IMR-90 (cell line): ENCODE data around the gene SLC25A33. TPM values are rescaled to one million over a fixed set of nuclear protein-coding genes. Genes with fewer than 3 reads are reported as not detected.
A peak's percentile ranks its signal among the peaks of the same experiment; 100 is the strongest.

ENCODE experiments used
- ATAC-seq: fragments of 200-7000 bp; cut with Tn5 transposase; 2 replicates; pipeline ENCODE4 v1.9.1; 2020; ENCODE audit warnings: low read depth, mild to moderate bottlenecking, moderate library complexity
- BruUV-seq: library from RNA; stranded (reverse); fragments of 400-500 nt; replicated peaks from 2 replicates; lab custom pipeline; 2021; lab: Mats Ljungman, UMichigan
- CTCF ChIA-PET: fragments of 300-600 bp; formaldehyde crosslinking; extraction: SDS; loops from one replicate; lab custom pipeline; 2021; ENCODE audit warnings: antibody characterized with exemption; lab: Yijun Ruan, JAX
- POLR2A ChIA-PET: fragments of 300-600 bp; sonication (Branson Sonifier 250); formaldehyde crosslinking; loops from one replicate; lab custom pipeline; 2022; ENCODE audit warnings: antibody characterized with exemption; ENCODE audit not compliant: unreplicated experiment; lab: Charles Lee
- DNase-seq: peaks from one replicate; pipeline ENCODE4 v3.0.0; 2013
- H2AFZ ChIP-seq: replicated peaks from 2 replicates; pipeline ENCODE3; 2013; ENCODE audit warnings: low read length, mild to moderate bottlenecking; ENCODE audit not compliant: poor library complexity
- H2AK5ac ChIP-seq: 2 replicates; pipeline ENCODE4 v1.6.1; 2013; ENCODE audit warnings: low read depth, low read length, inconsistent platforms
- H2AK9ac ChIP-seq: replicated peaks from 2 replicates; pipeline ENCODE3; 2013; ENCODE audit warnings: mild to moderate bottlenecking, low read depth, low read length, moderate library complexity; ENCODE audit not compliant: poor library complexity
- H2BK120ac ChIP-seq: 2 replicates; pipeline ENCODE4 v1.6.1; 2013; ENCODE audit warnings: low read depth, low read length, inconsistent platforms
- H2BK15ac ChIP-seq: 3 replicates; pipeline ENCODE4 v1.6.1; 2013; ENCODE audit warnings: low read depth, low read length, inconsistent platforms
- H2BK20ac ChIP-seq: 2 replicates; pipeline ENCODE4 v1.6.1; 2013; ENCODE audit warnings: low read depth, mild to moderate bottlenecking, inconsistent platforms, low read length, moderate library complexity
- H2BK5ac ChIP-seq: 2 replicates; pipeline ENCODE4 v1.6.1; 2013; ENCODE audit warnings: mild to moderate bottlenecking, low read depth, low read length, inconsistent platforms; ENCODE audit not compliant: poor library complexity, severe bottlenecking
- H3K14ac ChIP-seq: replicated peaks from 2 replicates; pipeline ENCODE4 v1.6.1; 2013; ENCODE audit warnings: low read depth, low read length, inconsistent platforms
- H3K18ac ChIP-seq: 2 replicates; pipeline ENCODE4 v1.6.1; 2013; ENCODE audit warnings: low read depth, low read length, control low read depth
- H3K23ac ChIP-seq: 2 replicates; pipeline ENCODE4 v1.6.1; 2013; ENCODE audit warnings: low read depth, low read length, inconsistent platforms
- H3K27ac ChIP-seq: 2 replicates; pipeline ENCODE4 v1.5.1; 2013; ENCODE audit warnings: mild to moderate bottlenecking, control low read depth, low read length; ENCODE audit not compliant: insufficient read depth
- H3K27me3 ChIP-seq: 2 replicates; pipeline ENCODE4 v1.6.1; 2013; ENCODE audit warnings: low read length; ENCODE audit not compliant: control insufficient read depth, insufficient read depth
- H3K36me3 ChIP-seq: 2 replicates; pipeline ENCODE4 v1.6.1; 2013; ENCODE audit warnings: low read length, mixed read lengths; ENCODE audit not compliant: control insufficient read depth, insufficient read depth
- H3K4ac ChIP-seq: 2 replicates; pipeline ENCODE4 v1.6.1; 2013; ENCODE audit warnings: low read depth, low read length, inconsistent platforms
- H3K4me1 ChIP-seq: 2 replicates; pipeline ENCODE4 v1.6.1; 2013; ENCODE audit warnings: low read length, mixed read lengths; ENCODE audit not compliant: control insufficient read depth, insufficient read depth
- H3K4me2 ChIP-seq: 2 replicates; pipeline ENCODE4 v1.6.1; 2013; ENCODE audit warnings: low read depth, mild to moderate bottlenecking, control low read depth, low read length, moderate library complexity
- H3K4me3 ChIP-seq: 2 replicates; pipeline ENCODE4 v1.5.1; 2013; ENCODE audit warnings: low read depth, mild to moderate bottlenecking, control low read depth, low read length, moderate library complexity; ENCODE audit not compliant: insufficient read depth
- H3K56ac ChIP-seq: 2 replicates; pipeline ENCODE4 v1.6.1; 2013; ENCODE audit warnings: low read length, inconsistent platforms; ENCODE audit not compliant: insufficient read depth; ENCODE audit errors: extremely low read depth
- H3K79me1 ChIP-seq, 2 experiments: 2 replicates each; pipeline ENCODE4 v1.6.1; 2013; ENCODE audit warnings: low read length in 2 of 2, inconsistent platforms in 1 of 2, low read depth in 1 of 2
- H3K9ac ChIP-seq: 2 replicates; pipeline ENCODE4 v1.6.1; 2013; ENCODE audit warnings: low read depth, low read length, control low read depth
- H3K9me1 ChIP-seq: 2 replicates; pipeline ENCODE4 v1.6.1; 2013; ENCODE audit warnings: low read length, inconsistent platforms; ENCODE audit not compliant: insufficient read depth
- H3K9me3 ChIP-seq: 2 replicates; pipeline ENCODE4 v1.6.1; 2013; ENCODE audit warnings: low read length; ENCODE audit not compliant: control insufficient read depth, insufficient read depth
- H4K20me1 ChIP-seq: 2 replicates; pipeline ENCODE4 v1.6.1; 2013; ENCODE audit warnings: low read length, inconsistent platforms; ENCODE audit not compliant: insufficient read depth
- H4K5ac ChIP-seq: 2 replicates; pipeline ENCODE4 v1.6.1; 2013; ENCODE audit warnings: mild to moderate bottlenecking, low read depth, low read length, control low read depth
- H4K8ac ChIP-seq, 2 experiments: 2 replicates each; pipeline ENCODE4 v1.6.1; 2013; ENCODE audit warnings: low read depth in 2 of 2, low read length in 2 of 2, control low read depth in 1 of 2, inconsistent platforms in 1 of 2
- H4K91ac ChIP-seq: 2 replicates; pipeline ENCODE4 v1.6.1; 2013; ENCODE audit warnings: low read depth, low read length, inconsistent platforms; ENCODE audit not compliant: insufficient read depth
- BHLHE40 ChIP-seq: fragments of 150-350 bp; IDR thresholded peaks from 2 replicates; pipeline ENCODE4 v1.6.1; 2016; ENCODE audit warnings: mild to moderate bottlenecking, low read depth, low read length
- CEBPB ChIP-seq: IDR thresholded peaks from 2 replicates; pipeline ENCODE4 v1.6.1; 2012; ENCODE audit warnings: low read depth, low read length, improper control_type of control experiment
- CTCF ChIP-seq: conservative IDR thresholded peaks from 2 replicates; pipeline ENCODE4 v1.5.1; 2012; ENCODE audit warnings: mild to moderate bottlenecking, low read depth, low read length, improper control_type of control experiment
- ELK1 ChIP-seq: fragments of 150-350 bp; IDR thresholded peaks from 2 replicates; pipeline ENCODE4 v1.6.1; 2016; ENCODE audit warnings: low read depth, mild to moderate bottlenecking, low read length, moderate library complexity, borderline replicate concordance
- FOS ChIP-seq: fragments of 150-350 bp; IDR thresholded peaks from 2 replicates; pipeline ENCODE4 v1.6.1; 2016; ENCODE audit warnings: low read depth, low read length
- MAFK ChIP-seq: IDR thresholded peaks from 2 replicates; pipeline ENCODE4 v1.6.1; 2012; ENCODE audit warnings: low read depth, low read length, improper control_type of control experiment
- MAZ ChIP-seq: IDR thresholded peaks from 2 replicates; pipeline ENCODE4 v1.6.1; 2012; ENCODE audit warnings: low read depth, mild to moderate bottlenecking, low read length, improper control_type of control experiment, moderate library complexity, borderline replicate concordance
- MXI1 ChIP-seq: IDR thresholded peaks from 2 replicates; pipeline ENCODE4 v1.6.1; 2012; ENCODE audit warnings: low read depth, mild to moderate bottlenecking, low read length, moderate library complexity, borderline replicate concordance
- NFE2L2 ChIP-seq: fragments of 150-350 bp; IDR thresholded peaks from 2 replicates; pipeline ENCODE4 v1.6.1; 2016; ENCODE audit warnings: low read depth, mild to moderate bottlenecking, low read length
- POLR2A ChIP-seq: IDR thresholded peaks from 2 replicates; pipeline ENCODE4 v1.6.1; 2012; ENCODE audit warnings: mild to moderate bottlenecking, low read depth, low read length
- RAD21 ChIP-seq: IDR thresholded peaks from 2 replicates; pipeline ENCODE4 v1.6.1; 2012; ENCODE audit warnings: low read length, improper control_type of control experiment
- RCOR1 ChIP-seq: IDR thresholded peaks from 2 replicates; pipeline ENCODE4 v1.6.1; 2012; ENCODE audit warnings: mild to moderate bottlenecking, low read length, improper control_type of control experiment; ENCODE audit not compliant: insufficient replicate concordance
- RFX5 ChIP-seq: IDR thresholded peaks from 2 replicates; pipeline ENCODE4 v1.8.0; 2012; ENCODE audit warnings: low read depth, mild to moderate bottlenecking, low read length, moderate library complexity
- SMC3 ChIP-seq: fragments of 150-350 bp; IDR thresholded peaks from 2 replicates; pipeline ENCODE4 v1.6.1; 2016; ENCODE audit warnings: low read depth, mild to moderate bottlenecking, antibody characterized with exemption, low read length, moderate library complexity
- WGBS, 2 experiments: methylation state at CpG; one replicate each; pipeline versions ENCODE4 v1.1.5 to v1.1.7; 2013; ENCODE audit warnings: missing lambda C conversion rate in 2 of 2; ENCODE audit not compliant: insufficient read length in 1 of 2; ENCODE audit errors: extremely low coverage in 2 of 2; 5-methylcytosine and 5-hydroxymethylcytosine counted together
- dilution Hi-C: fragments of 300-500 bp; cut with HindIII; formaldehyde crosslinking; loops from one replicate; pipeline ENCODE4 v1.14.3; 2018; ENCODE audit warnings: low sequenced_read_pairs; ENCODE audit not compliant: unreplicated experiment
- in situ Hi-C: fragments of 300-500 bp; cut with MboI; formaldehyde crosslinking; loops from 3 replicates; pipeline ENCODE4 v1.14.3; 2019; ENCODE audit warnings: low sequenced_read_pairs, inconsistent platforms, mixed read lengths
- intact Hi-C: fragments of 100-400 bp; cut with micrococcal nuclease; formaldehyde crosslinking; loops from 2 replicates; pipeline ENCODE4 v1.10.0; 2022
- polyA plus RNA-seq, 3 experiments: library from polyadenylated mRNA; depleted of rRNA; stranded (reverse); fragments of >200 nt; gene quantifications; 2 replicates each; pipeline ENCODE4 v1.2.3, GENCODE V29; 2012; ENCODE audit warnings: low replicate concordance in 1 of 3
- total RNA-seq: library from RNA; depleted of rRNA; stranded (reverse); fragments of >200 nt; gene quantifications from 2 replicates; pipeline ENCODE4 v1.2.3, GENCODE V29; 2012

The SLC25A33 gene
- total and polyA plus RNA-seq, 2 of the 4 experiments (the other 2 are of a cell fraction): 2.5 to 3.0 TPM

DNA sequence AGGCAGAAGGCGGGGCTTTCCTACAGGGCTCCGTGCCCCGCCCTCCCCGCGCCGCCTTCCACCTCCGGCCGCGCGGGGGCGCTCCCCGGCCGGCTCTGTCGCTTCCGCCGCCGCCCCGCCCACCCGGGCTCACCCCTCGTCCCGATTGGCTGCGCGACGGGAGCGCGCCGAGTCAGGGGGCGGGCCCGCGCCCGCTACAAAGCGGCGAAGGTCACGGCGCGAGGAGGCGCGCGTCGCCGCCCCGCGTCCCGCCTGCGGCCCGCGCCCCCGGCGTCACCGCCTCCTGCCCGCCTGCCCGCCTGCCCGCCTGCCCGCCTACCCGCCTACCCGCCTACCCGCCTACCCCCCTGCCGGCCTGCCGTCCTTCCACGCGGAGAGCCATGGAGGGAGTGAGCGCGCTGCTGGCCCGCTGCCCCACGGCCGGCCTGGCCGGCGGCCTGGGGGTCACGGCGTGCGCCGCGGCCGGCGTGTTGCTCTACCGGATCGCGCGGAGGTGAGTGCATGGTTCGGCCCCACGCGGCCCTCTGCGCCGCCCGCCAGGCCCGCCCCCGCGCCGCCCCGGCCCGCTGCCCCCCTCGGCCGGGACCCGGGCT lies 49.4 kb downstream of the SLC25A33 start, which contains the start of gene TMEM201:
Gene TMEM201 (plus strand): TSS at position 361 of the 593 bp plus-strand sequence. CDS start 20 bp downstream, at position 381.
- DNase-seq (peak; percentile 85), ATAC-seq (peak; percentile 92)
- H3K4ac ChIP-seq: peak within 1 kb of the TSS; percentile 67; the same call in 1 of the 2 replicates
- H2BK5ac ChIP-seq: peak within 1 kb of the TSS; percentile 34
- peak within 1 kb of the TSS; percentile 93 for H2AK9ac ChIP-seq
- no peak within 1 kb of the TSS for H2BK15ac ChIP-seq
- H3K27me3 ChIP-seq: no peaks in the 10 kb centered on the region
- intact Hi-C loops (loop anchor here (5.0 kb wide), 1 partner anchor 301 kb away; no protein-coding TSS in a partner anchor), dilution Hi-C loops (no loop called here), in situ Hi-C loops (no loop called here)
- peak within 1 kb of the TSS; percentile 27; the same call in 1 of the 2 replicates for H4K91ac ChIP-seq
- H4K20me1 ChIP-seq: peaks cover 20% of the 10 kb centered on the region
- no peak within 1 kb of the TSS; the same call in 1 of the 2 replicates for H3K56ac ChIP-seq
- ChIA-PET POLR2A (no interaction called here), CTCF (interaction anchor here (0.7 kb wide), 1 partner anchor 12 kb away, joined by 3 read pairs; no protein-coding TSS in a partner anchor)
- WGBS, 2 experiments: 0% methylated on average over 57 of the region's 94 CpGs; no CpG with 5 or more reads in 1 of the 2 experiments
- H2BK20ac ChIP-seq: no peak within 1 kb of the TSS
- no peak within 1 kb of the TSS for H2BK120ac ChIP-seq
- no TSS peak for BruUV-seq
- H3K14ac ChIP-seq: peak within 1 kb of the TSS; percentile 74
- peak within 1 kb of the TSS; percentile 58 for H3K27ac ChIP-seq
- H3K9me1 ChIP-seq: peaks cover 19% of the 10 kb centered on the region
- no peak within 1 kb of the TSS for H3K18ac ChIP-seq
- peaks cover 14% of the 10 kb centered on the region for H3K4me1 ChIP-seq
- H3K9ac ChIP-seq: peak within 1 kb of the TSS; percentile 82
- H4K5ac ChIP-seq: peak within 1 kb of the TSS; percentile 11; the same call in 1 of the 2 replicates
- H2AK5ac ChIP-seq: peak within 1 kb of the TSS; percentile 75
- H4K8ac ChIP-seq: peak within 1 kb of the TSS; percentile 20 to 86; a peak in 2 of 4 replicates
- no peaks in the 10 kb centered on the region for H3K9me3 ChIP-seq
- H3K79me1 ChIP-seq: peaks cover 14 to 44% of the 10 kb centered on the region in 2 experiments
- peak within 1 kb of the TSS; percentile 85 for H3K4me2 ChIP-seq
- no peaks in the 10 kb centered on the region; the same call in 1 of the 2 replicates for H3K36me3 ChIP-seq
- H2AFZ ChIP-seq: peak within 1 kb of the TSS; percentile 90
- H3K23ac ChIP-seq: peak within 1 kb of the TSS; percentile 79
- peak within 1 kb of the TSS; percentile 88 for H3K4me3 ChIP-seq
- TF ChIP-seq MXI1 (peak; percentile 72; the same call in 1 of the 2 replicates), MAFK (no peak), ELK1 (no peak), RCOR1 (no peak), MAZ (peak; percentile 95), POLR2A (no peak), FOS (no peak), RAD21 (peak; percentile 46; the same call in 1 of the 2 replicates), NFE2L2 (no peak), BHLHE40 (no peak), RFX5 (no peak), CEBPB (no peak), SMC3 (no peak), CTCF (peak; percentile 87)
